Panc1 (cell line): ENCODE data around the gene PCED1B. TPM values are rescaled to one million over a fixed set of nuclear protein-coding genes. Genes with fewer than 3 reads are reported as not detected.

Source experiments
- ATAC-seq: fragments of 200-7000 bp; cut with Tn5 transposase; 2 replicates; pipeline ENCODE4 v1.9.1; 2020; ENCODE audit warnings: mild to moderate bottlenecking, moderate library complexity
- BruUV-seq: library from RNA; stranded (reverse); fragments of 400-500 nt; replicated peaks from 2 replicates; lab custom pipeline; 2021; lab: Mats Ljungman, UMichigan
- CTCF ChIA-PET: fragments of 300-600 bp; sonication (Branson Sonifier 250); formaldehyde crosslinking; loops from one replicate; lab custom pipeline; 2022; ENCODE audit warnings: antibody characterized with exemption; lab: Charles Lee
- POLR2A ChIA-PET: fragments of 300-600 bp; sonication (Branson Sonifier 250); formaldehyde crosslinking; loops from one replicate; lab custom pipeline; 2022; ENCODE audit warnings: antibody characterized with exemption; lab: Charles Lee
- DNase-seq: peaks from one replicate; pipeline ENCODE4 v3.0.0-alpha.2; 2010; ENCODE audit warnings: low read depth, low spot score
- H3K27ac ChIP-seq: 2 replicates; pipeline ENCODE4 v1.5.1; 2011; ENCODE audit warnings: mild to moderate bottlenecking, low read length, inconsistent platforms
- H3K27me3 ChIP-seq: fragments of 200-500 bp; sonication (Bioruptor generic); 2 replicates; pipeline ENCODE4 v1.6.0; 2014; ENCODE audit warnings: low read length, inconsistent platforms; ENCODE audit not compliant: control insufficient read depth, insufficient read depth
- H3K36me3 ChIP-seq: fragments of 200-500 bp; sonication (Bioruptor generic); 2 replicates; pipeline ENCODE4 v1.5.1; 2014; ENCODE audit warnings: inconsistent platforms, mild to moderate bottlenecking, low read length, moderate library complexity; ENCODE audit not compliant: control insufficient read depth, insufficient read depth
- H3K4me1 ChIP-seq: 2 replicates; pipeline ENCODE4 v1.5.1; 2011; ENCODE audit warnings: inconsistent platforms, mild to moderate bottlenecking, low read length, moderate library complexity; ENCODE audit not compliant: control insufficient read depth, insufficient read depth
- H3K4me3 ChIP-seq, 2 experiments: 2 replicates each; pipeline ENCODE4 v1.5.1; 2011 to 2012; ENCODE audit warnings: low read depth in 2 of 2, low read length in 2 of 2, mild to moderate bottlenecking in 2 of 2, inconsistent platforms in 1 of 2, moderate library complexity in 1 of 2
- H3K9me3 ChIP-seq: fragments of 200-500 bp; sonication (Bioruptor generic); 2 replicates; pipeline ENCODE4 v1.5.1; 2014; ENCODE audit warnings: low read depth, mild to moderate bottlenecking, inconsistent platforms, low read length, moderate library complexity; ENCODE audit not compliant: control insufficient read depth, insufficient read depth
- POLR2AphosphoS5 ChIP-seq: IDR thresholded peaks from 2 replicates; pipeline ENCODE4 v1.6.1; 2012; ENCODE audit warnings: mild to moderate bottlenecking, low read depth, low read length, moderate library complexity
- SIN3A ChIP-seq: IDR thresholded peaks from 2 replicates; pipeline ENCODE4 v1.6.1; 2012; ENCODE audit warnings: low read depth, mild to moderate bottlenecking, low read length, moderate library complexity, borderline replicate concordance; ENCODE audit not compliant: insufficient read depth
- TCF7L2 ChIP-seq: IDR thresholded peaks from 2 replicates; pipeline ENCODE4 v1.6.1; 2011; ENCODE audit warnings: mild to moderate bottlenecking, low read depth, low read length, inconsistent platforms
- in situ Hi-C: cut with HindIII; loops from 2 replicates; pipeline ENCODE4 v1.10.0; 2016; ENCODE audit warnings: low sequenced_read_pairs, low pct_unique_long_range_greater_than_20kb
- intact Hi-C: fragments of 100-400 bp; cut with micrococcal nuclease; formaldehyde crosslinking; loops from one replicate; pipeline ENCODE4 v1.10.0; 2022; ENCODE audit not compliant: unreplicated experiment
- total RNA-seq: library from RNA; stranded (reverse); gene quantifications from one replicate; pipeline ENCODE4 v1.2.1, GENCODE V29; 2021; ENCODE audit not compliant: unreplicated experiment
- TF ChIP-seq, protein P1 (sequence below), 2 experiments: IDR thresholded peaks; 2 replicates each; pipeline ENCODE4 v1.6.1; 2011 to 2012; ENCODE audit warnings: low read depth in 2 of 2, control low read depth in 1 of 2, low read length in 1 of 2, mild to moderate bottlenecking in 1 of 2, moderate library complexity in 1 of 2; ENCODE audit not compliant: insufficient read depth in 1 of 2
- TF ChIP-seq, protein P2 (sequence below): fragments of 450-650 bp; IDR thresholded peaks from 2 replicates; pipeline ENCODE4 v1.5.1; 2017; ENCODE audit warnings: mild to moderate bottlenecking

The PCED1B gene
- total RNA-seq, 1 experiment from 2014 or later = 0.82 TPM

DNA sequence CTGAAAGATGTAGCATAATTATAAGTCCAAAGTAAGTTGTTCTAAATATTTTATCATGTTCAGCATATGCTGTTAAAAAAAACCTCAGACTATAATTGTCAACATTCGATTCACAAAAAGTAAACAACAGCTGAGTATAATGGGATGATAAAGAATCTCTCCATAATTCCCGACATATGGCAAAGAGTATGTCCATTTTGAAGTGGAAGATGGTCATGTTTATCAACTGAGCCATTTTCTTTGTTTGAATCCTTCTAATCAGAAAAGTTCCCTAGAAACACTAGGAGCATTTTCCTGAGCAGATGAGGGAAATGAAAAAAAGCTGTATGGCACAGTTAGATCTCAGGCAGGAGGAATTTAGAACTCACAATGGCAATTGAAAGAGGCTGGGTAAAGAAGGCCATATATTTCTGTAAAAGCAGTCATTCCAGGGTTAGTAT is 192.4 kb downstream of the PCED1B start:
- Histone ChIP-seq H3K9me3 (no peaks in the 10 kb centered on the region), H3K4me3 (no peak overlapping the region), H3K27ac (no peak overlapping the region), H3K4me1 (peaks cover 6% of the 10 kb centered on the region; the same call in 1 of the 2 replicates), H3K36me3 (no peaks in the 10 kb centered on the region), H3K27me3 (no peaks in the 10 kb centered on the region)
- in situ Hi-C loops = no loop called here
- ChIA-PET POLR2A (no interaction called here), CTCF (no interaction called here)
- no TSS peak for BruUV-seq
- no peak for DNase-seq
- no peak for ATAC-seq
- TF ChIP-seq, protein P1, sequence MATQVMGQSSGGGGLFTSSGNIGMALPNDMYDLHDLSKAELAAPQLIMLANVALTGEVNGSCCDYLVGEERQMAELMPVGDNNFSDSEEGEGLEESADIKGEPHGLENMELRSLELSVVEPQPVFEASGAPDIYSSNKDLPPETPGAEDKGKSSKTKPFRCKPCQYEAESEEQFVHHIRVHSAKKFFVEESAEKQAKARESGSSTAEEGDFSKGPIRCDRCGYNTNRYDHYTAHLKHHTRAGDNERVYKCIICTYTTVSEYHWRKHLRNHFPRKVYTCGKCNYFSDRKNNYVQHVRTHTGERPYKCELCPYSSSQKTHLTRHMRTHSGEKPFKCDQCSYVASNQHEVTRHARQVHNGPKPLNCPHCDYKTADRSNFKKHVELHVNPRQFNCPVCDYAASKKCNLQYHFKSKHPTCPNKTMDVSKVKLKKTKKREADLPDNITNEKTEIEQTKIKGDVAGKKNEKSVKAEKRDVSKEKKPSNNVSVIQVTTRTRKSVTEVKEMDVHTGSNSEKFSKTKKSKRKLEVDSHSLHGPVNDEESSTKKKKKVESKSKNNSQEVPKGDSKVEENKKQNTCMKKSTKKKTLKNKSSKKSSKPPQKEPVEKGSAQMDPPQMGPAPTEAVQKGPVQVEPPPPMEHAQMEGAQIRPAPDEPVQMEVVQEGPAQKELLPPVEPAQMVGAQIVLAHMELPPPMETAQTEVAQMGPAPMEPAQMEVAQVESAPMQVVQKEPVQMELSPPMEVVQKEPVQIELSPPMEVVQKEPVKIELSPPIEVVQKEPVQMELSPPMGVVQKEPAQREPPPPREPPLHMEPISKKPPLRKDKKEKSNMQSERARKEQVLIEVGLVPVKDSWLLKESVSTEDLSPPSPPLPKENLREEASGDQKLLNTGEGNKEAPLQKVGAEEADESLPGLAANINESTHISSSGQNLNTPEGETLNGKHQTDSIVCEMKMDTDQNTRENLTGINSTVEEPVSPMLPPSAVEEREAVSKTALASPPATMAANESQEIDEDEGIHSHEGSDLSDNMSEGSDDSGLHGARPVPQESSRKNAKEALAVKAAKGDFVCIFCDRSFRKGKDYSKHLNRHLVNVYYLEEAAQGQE (IDR thresholded peaks at IDR 0.05; ENCODE audit: insufficient read depth in 1 of 2, low read depth in 2 of 2, low read length in 1 of 2) = no peak
- TF ChIP-seq POLR2AphosphoS5 (no peak), TCF7L2 (no peak), SIN3A (no peak)
- TF ChIP-seq, protein P2, sequence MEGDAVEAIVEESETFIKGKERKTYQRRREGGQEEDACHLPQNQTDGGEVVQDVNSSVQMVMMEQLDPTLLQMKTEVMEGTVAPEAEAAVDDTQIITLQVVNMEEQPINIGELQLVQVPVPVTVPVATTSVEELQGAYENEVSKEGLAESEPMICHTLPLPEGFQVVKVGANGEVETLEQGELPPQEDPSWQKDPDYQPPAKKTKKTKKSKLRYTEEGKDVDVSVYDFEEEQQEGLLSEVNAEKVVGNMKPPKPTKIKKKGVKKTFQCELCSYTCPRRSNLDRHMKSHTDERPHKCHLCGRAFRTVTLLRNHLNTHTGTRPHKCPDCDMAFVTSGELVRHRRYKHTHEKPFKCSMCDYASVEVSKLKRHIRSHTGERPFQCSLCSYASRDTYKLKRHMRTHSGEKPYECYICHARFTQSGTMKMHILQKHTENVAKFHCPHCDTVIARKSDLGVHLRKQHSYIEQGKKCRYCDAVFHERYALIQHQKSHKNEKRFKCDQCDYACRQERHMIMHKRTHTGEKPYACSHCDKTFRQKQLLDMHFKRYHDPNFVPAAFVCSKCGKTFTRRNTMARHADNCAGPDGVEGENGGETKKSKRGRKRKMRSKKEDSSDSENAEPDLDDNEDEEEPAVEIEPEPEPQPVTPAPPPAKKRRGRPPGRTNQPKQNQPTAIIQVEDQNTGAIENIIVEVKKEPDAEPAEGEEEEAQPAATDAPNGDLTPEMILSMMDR = no peak
- intact Hi-C loops = no loop called here

DNA sequence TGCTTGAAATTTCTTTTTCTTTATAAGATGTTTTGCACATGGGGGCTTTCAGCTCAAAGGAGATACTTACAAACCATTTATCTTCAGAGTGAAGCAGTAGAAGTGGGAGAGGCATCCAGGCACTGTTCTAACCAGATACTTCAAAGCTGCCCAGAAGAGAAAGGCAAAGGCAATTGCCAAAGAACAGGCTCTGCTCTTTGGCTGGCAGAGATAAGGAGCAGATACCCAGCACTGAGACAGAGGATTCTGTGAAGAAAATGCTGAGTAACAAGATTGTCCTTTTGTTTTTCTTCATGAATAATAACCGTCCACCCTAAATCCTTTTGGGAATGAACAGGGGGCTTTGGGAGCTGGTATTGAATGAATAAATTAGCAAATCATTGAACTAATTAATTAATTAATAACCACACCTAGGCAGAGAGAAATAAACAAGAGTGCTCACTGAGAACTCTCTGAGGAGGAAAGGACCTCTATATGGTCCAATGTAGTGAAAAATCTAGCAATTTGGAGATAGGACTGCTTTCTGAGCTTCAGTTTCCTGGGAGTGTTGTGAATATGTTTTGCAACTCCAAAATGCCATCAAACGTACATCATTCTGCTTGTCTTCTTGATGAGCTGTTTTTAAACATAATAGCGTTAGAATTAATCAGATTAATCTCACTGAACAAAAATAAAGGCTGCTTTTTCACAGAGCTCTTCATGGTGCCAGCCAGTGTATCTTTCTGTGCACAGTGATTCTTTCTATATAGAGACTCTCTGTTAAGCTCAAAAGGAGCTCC is 193.2 kb downstream of the PCED1B start:
- intact Hi-C loops (no loop called here), in situ Hi-C loops (no loop called here)
- TF ChIP-seq POLR2AphosphoS5 (no peak), TCF7L2 (no peak), SIN3A (no peak)
- TF ChIP-seq, protein P2 = no peak
- TF ChIP-seq, protein P1 (IDR thresholded peaks at IDR 0.05; ENCODE audit: insufficient read depth in 1 of 2, low read depth in 2 of 2, low read length in 1 of 2) = no peak
- no peak overlapping the region for H3K27ac ChIP-seq
- H3K4me1 ChIP-seq = peaks cover 6% of the 10 kb centered on the region; the same call in 1 of the 2 replicates
- ATAC-seq (no peak), DNase-seq (no peak)
- H3K9me3 ChIP-seq = no peaks in the 10 kb centered on the region
- H3K27me3 ChIP-seq = no peaks in the 10 kb centered on the region
- H3K36me3 ChIP-seq = no peaks in the 10 kb centered on the region
- ChIA-PET POLR2A (interaction anchor here (0.6 kb wide), 1 partner anchor 237 kb away, joined by 3 read pairs; no protein-coding TSS in a partner anchor), CTCF (no interaction called here)
- BruUV-seq = no TSS peak
- no peak overlapping the region for H3K4me3 ChIP-seq
